Measurements from ENCODE around the gene GLIS2.
"Not testable (repeated sequence)": the region's sequence is repeated elsewhere in the genome, so short reads cannot be mapped to it uniquely, and the experiment has no call there.

The GLIS2 gene

DNA sequence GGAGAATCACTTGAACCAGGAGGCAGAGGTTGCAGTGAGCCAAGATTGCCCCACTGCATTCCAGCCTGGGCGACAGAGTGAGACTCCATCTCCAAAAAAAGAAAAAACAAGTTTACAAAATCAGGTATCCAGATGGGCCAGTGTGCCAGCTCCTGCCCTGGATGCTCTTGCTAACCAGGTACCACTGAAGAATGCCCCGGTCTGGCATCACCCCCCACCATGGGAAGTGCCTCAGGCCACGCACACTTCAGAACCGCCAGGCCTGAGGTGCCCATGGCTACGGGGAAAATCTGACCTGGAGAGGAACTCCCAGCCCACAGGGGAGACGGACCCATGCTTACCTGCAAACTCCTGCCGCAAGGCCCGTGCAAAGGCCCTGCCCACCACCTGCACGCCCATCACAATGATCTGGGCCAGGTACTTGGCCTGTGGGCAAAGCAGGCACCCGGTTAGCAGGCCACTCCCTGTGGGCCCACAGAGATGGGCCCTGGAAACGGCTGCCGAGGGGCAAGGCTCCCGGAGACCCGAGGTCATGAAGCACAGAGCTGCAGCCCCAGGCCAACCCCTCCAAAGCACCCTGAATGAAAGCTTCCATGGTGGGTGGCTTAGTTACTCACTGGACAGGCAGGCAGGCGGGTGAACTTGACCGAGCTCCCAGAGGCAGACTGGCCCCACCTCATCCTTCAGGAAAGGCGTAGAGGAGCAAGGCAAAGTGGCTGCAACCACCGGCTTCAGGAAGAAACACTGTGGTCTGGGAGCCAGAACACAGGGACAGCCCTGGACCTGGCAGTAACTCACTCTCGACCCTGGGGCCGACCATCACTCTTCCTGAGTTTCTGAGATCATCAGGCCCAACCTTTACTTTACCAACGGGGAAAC lies 27.2 kb downstream of the GLIS2 start:
- TF ChIP-seq, protein P1, sequence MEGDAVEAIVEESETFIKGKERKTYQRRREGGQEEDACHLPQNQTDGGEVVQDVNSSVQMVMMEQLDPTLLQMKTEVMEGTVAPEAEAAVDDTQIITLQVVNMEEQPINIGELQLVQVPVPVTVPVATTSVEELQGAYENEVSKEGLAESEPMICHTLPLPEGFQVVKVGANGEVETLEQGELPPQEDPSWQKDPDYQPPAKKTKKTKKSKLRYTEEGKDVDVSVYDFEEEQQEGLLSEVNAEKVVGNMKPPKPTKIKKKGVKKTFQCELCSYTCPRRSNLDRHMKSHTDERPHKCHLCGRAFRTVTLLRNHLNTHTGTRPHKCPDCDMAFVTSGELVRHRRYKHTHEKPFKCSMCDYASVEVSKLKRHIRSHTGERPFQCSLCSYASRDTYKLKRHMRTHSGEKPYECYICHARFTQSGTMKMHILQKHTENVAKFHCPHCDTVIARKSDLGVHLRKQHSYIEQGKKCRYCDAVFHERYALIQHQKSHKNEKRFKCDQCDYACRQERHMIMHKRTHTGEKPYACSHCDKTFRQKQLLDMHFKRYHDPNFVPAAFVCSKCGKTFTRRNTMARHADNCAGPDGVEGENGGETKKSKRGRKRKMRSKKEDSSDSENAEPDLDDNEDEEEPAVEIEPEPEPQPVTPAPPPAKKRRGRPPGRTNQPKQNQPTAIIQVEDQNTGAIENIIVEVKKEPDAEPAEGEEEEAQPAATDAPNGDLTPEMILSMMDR (IDR thresholded peaks at IDR 0.05; ENCODE audit: borderline replicate concordance, control extremely low read depth, extremely low read depth, insufficient read depth, missing control alignments): no peak
- no peak for DNase-seq (ENCODE audit: low spot score)
- in situ Hi-C loops (cut with MboI; ENCODE audit: low sequenced_read_pairs, unreplicated experiment): no loop called here

DNA sequence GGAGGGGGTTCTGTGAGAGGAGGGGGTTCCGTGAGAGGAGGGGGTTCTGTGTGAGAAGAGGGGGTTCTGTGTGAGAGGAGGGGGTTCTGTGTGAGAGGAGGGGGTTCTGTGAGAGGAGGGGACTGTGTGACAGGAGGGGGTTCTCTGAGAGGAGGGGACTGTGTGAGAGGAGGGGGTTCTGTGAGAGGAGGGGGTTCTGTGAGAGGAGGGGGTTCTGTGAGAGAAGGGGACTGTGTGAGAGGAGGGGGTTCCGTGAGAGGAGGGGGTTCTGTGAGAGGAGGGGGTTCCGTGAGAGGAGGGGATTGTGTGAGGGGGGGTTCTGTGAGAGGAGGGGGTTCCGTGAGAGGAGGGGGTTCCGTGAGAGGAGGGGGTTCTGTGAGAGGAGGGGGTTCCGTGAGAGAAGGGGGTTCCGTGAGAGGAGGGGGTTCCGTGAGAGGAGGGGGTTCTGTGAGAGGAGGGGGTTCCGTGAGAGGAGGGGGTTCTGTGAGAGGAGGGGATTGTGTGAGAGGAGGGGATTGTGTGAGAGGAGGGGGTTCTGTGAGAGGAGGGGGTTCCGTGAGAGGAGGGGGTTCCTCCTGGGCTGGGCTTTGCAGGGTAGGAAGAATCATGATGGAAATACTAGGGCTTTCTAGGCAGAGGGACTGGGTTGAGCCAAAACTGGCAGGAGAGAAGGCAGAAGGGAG lies 28.6 kb downstream of the GLIS2 start:
- DNase-seq (ENCODE audit: low spot score); in situ Hi-C loops (cut with MboI; ENCODE audit: low sequenced_read_pairs, unreplicated experiment): not testable (repeated sequence)

DNA sequence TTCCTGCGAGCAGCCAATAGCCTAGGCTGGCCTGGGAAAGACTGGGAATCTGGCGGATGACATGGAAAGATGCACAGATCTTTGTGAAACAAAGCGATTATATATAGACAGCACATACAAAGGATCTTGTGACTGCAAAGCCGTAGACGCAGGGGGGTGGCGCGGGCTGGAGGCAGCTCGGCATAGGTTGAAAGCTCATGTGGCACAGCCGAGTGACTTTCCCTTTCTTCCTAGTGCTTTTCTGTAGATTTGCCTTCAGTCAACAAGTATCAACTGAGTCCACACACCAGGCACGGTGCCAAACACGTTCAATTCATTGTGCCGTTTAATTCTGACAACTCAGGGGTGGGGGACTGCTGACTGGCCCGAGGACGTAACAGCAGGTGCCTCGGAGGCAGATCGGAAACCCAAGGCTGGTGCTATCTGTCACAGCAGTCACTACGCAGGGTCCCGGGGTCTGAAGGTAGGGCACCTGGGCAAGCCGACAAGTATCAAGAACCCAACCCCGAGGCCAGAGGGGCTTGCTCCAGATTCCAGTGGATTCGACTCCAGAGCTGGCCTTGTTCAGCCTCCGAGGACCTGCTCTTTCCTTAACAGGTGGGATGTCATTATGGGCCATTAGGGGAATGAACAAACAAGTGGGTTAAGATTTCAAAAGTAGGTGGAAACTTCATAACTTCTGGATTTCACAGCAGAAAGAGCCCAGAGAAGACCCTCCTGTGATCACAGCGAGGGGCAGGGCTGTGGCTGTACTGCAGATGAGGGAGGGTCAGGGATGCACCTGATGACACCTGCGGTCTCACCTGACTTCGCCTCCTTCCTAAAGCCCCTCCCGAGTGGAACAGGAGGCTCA lies 29.3 kb downstream of the GLIS2 start:
- no peak for DNase-seq (ENCODE audit: low spot score)
- in situ Hi-C loops (cut with MboI; ENCODE audit: low sequenced_read_pairs, unreplicated experiment): no loop called here
- TF ChIP-seq, protein P1 (IDR thresholded peaks at IDR 0.05; ENCODE audit: borderline replicate concordance, control extremely low read depth, extremely low read depth, insufficient read depth, missing control alignments): no peak

DNA sequence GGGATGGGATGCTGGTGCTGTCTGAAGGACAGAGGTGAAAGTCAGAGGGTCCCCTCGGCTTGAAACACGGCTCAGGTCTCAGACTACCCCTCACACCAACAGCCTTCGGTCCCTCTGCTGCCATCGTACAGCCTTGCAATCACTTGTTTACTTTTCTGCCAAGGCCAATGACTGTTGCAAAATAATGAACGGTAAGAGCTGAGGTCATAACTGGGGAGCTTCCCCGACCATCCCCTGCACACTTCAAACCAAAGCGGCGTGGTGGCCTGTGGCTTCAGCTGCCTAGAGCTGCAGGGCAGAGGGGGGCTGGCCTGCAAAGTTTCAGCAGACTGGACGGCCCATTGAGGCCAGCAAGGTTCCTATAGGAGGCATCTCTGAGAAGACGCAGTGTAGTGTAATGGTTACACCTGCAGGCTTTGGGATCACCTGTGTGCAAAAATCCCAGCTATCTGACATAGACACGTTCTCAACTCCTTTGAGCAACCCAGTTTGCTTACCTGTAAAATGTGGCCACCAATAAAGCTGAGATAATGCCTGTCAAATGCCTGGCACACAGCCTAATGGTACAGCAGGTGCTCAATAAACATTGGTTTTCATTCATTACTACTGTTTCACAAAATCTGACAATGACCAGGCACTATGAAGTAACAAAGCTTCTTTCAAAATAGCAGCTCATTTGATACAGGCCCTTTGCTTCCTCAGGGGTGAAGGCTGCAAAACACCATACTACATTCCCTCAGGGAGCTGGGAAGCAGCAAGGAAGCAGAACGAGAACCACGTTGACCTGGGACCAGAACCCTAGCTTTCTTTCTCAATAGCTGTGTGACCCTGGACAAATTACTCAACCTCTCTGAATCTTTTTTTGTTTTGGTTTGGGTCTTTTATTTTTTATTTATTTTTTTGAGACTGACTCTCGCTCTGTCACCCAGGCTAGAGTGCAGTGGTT lies 30.2 kb downstream of the GLIS2 start:
- no peak for DNase-seq (ENCODE audit: low spot score)
- TF ChIP-seq, protein P1 (IDR thresholded peaks at IDR 0.05; ENCODE audit: borderline replicate concordance, control extremely low read depth, extremely low read depth, insufficient read depth, missing control alignments): no peak
- in situ Hi-C loops (cut with MboI; ENCODE audit: low sequenced_read_pairs, unreplicated experiment): no loop called here

DNA sequence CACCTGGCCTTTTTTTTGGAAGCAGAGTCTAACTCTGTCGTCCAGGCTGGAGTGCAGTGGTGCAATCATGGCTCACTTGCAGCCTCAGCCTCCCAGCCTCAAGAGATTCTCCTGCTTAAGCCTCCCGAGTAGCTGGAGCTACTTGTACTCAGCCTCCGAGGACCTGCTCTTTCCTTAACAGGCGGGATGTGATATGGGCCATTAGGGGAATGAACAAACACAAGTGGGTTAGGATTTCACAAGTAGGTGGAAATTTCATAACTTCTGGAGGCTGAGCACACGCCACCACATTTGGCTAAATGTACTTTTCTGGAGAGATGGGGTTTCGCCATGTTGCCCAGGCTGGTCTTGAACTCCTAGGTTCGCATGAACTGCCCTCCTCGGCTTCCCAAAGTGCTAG lies 31.1 kb downstream of the GLIS2 start:
- in situ Hi-C loops (cut with MboI; ENCODE audit: low sequenced_read_pairs, unreplicated experiment): no loop called here
- TF ChIP-seq, protein P1 (IDR thresholded peaks at IDR 0.05; ENCODE audit: borderline replicate concordance, control extremely low read depth, extremely low read depth, insufficient read depth, missing control alignments): no peak
- DNase-seq (ENCODE audit: low spot score): no peak

DNA sequence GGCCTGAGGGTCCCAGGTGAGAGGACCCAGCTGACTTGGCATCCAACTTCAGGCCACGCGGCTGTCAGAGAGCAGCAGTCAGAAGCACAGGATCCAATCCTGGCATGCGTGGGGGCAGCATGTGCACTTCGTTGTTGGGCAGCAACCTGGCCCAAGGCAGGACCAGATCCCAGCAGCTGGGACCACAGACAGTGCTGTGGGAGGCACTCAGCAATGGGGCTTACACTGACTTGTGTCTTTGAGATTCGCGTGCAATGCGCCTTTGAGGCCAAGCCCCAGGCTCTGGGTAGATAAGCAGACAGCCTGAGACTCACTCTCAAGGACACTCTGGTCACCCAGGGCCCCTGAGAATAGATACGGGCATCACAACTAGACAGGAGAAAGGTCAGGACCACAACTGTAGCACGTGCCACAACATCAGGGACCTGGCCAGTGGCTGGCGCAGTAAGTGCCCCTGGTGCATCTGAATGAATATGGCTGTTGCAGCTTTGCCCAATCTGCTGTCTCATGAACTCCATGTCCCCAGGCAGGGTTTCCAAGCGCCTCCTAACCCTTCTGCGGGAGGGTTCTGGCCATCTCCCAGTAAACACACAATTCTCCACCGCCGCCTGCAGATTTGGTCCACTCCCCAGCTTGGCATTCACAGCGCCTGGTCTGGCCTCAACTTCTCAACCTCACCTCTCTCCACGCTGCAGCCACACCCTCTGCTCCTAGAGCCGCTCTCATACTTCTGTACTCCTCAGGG lies 32.1 kb downstream of the GLIS2 start:
- no peak for DNase-seq (ENCODE audit: low spot score)
- TF ChIP-seq, protein P1 (IDR thresholded peaks at IDR 0.05; ENCODE audit: borderline replicate concordance, control extremely low read depth, extremely low read depth, insufficient read depth, missing control alignments): no peak
- in situ Hi-C loops (cut with MboI; ENCODE audit: low sequenced_read_pairs, unreplicated experiment): no loop called here

All from GM13976 (cell line).